HCT116 (cell line): ENCODE results near the gene MMP13. TPM values are rescaled to one million over a fixed set of nuclear protein-coding genes. Genes with fewer than 3 reads are reported as not detected.

ENCODE experiments used
- ATAC-seq: fragments of 200-7000 bp; cut with Tn5 transposase; 2 replicates; pipeline ENCODE4 v1.9.1; 2020; ENCODE audit warnings: mild to moderate bottlenecking, moderate library complexity
- BruUV-seq: library from RNA; stranded (reverse); fragments of 400-500 nt; replicated peaks from 2 replicates; lab custom pipeline; 2021; lab: Mats Ljungman, UMichigan
- CTCF ChIA-PET: fragments of 300-600 bp; sonication (Branson Sonifier 250); formaldehyde crosslinking; loops from one replicate; lab custom pipeline; 2021; ENCODE audit warnings: antibody characterized with exemption; lab: Charles Lee
- POLR2A ChIA-PET: fragments of 300-600, 350-600 bp; sonication (Branson Sonifier 250); formaldehyde crosslinking; loops from one replicate; lab custom pipeline; 2021; ENCODE audit warnings: antibody characterized with exemption; lab: Charles Lee
- RAD21 ChIA-PET, 2 experiments: fragments of 300-600 bp; sonication (Branson Sonifier 250); formaldehyde crosslinking; loops; one replicate each; lab custom pipeline; 2023; ENCODE audit warnings: low total read pairs in 2 of 2; ENCODE audit not compliant: uncharacterized antibody in 2 of 2, unreplicated experiment in 2 of 2, low non-redundant PET in 1 of 2; lab: Charles Lee
- DNase-seq: peaks from one replicate; pipeline ENCODE4 v3.0.0-alpha.2; 2010; ENCODE audit warnings: low read depth, low spot score
- H2AFZ ChIP-seq: fragments of 200-600 bp; shearing (Covaris generic), sonication (generic); 2 replicates; pipeline ENCODE4 v1.6.1; 2017; ENCODE audit warnings: low read depth, mixed run types, mixed read lengths, antibody characterized with exemption, low read length; ENCODE audit not compliant: poor library complexity, severe bottlenecking
- H3K27ac ChIP-seq: 2 replicates; pipeline ENCODE4 v1.5.1; 2012; ENCODE audit warnings: low read depth, low read length
- H3K27me3 ChIP-seq: fragments of 200-600 bp; sonication (generic); 2 replicates; pipeline ENCODE4 v1.6.1; 2016; ENCODE audit warnings: mixed run types, low read length, mixed read lengths; ENCODE audit not compliant: insufficient read depth
- H3K36me3 ChIP-seq, 2 experiments: fragments of 200-500 bp in 1 of 2; fragments of 200-600 bp in 1 of 2; sonication (Bioruptor generic) in 1 of 2; sonication (generic) in 1 of 2; 2 replicates each; pipeline versions ENCODE4 v1.5.1 to v1.6.1; 2014 to 2016; ENCODE audit warnings: low read length in 2 of 2, inconsistent platforms in 1 of 2, mixed read lengths in 1 of 2, mixed run types in 1 of 2; ENCODE audit not compliant: insufficient read depth in 2 of 2, control insufficient read depth in 1 of 2
- H3K4me1 ChIP-seq, 2 experiments: fragments of 200-600 bp in 1 of 2; sonication (generic) in 1 of 2; 2 replicates each; pipeline versions ENCODE4 v1.5.1 to v1.6.1; 2012 to 2017; ENCODE audit warnings: low read length in 2 of 2, inconsistent platforms in 1 of 2, mild to moderate bottlenecking in 1 of 2, mixed read lengths in 1 of 2, mixed run types in 1 of 2, moderate library complexity in 1 of 2; ENCODE audit not compliant: insufficient read depth in 2 of 2, control insufficient read depth in 1 of 2
- H3K4me2 ChIP-seq: fragments of 200-600 bp; sonication (generic); 2 replicates; pipeline ENCODE4 v1.6.1; 2017; ENCODE audit warnings: mixed run types, low read length, mixed read lengths
- H3K4me3 ChIP-seq, 2 experiments: fragments of 200-600 bp in 1 of 2; sonication (generic) in 1 of 2; replicated peaks in 1 of 2; 2 replicates each; pipeline ENCODE4 v1.5.1; 2011 to 2016; ENCODE audit warnings: low read length in 2 of 2, control low read depth in 1 of 2, low read depth in 1 of 2, mild to moderate bottlenecking in 1 of 2, mixed read lengths in 1 of 2, mixed run types in 1 of 2
- H3K79me2 ChIP-seq: fragments of 200-600 bp; sonication (generic); 2 replicates; pipeline ENCODE4 v1.6.1; 2017; ENCODE audit warnings: mild to moderate bottlenecking, mixed run types, low read length, moderate library complexity, mixed read lengths; ENCODE audit not compliant: insufficient read depth
- H3K9ac ChIP-seq: fragments of 200-600 bp; sonication (generic); 2 replicates; pipeline ENCODE4 v1.6.1; 2016; ENCODE audit warnings: low read length, mixed read lengths
- H3K9me2 ChIP-seq: fragments of 200-600 bp; sonication (generic), shearing (Covaris generic); 2 replicates; pipeline ENCODE4 v1.6.1; 2017; ENCODE audit warnings: mixed run types, mild to moderate bottlenecking, moderate library complexity; ENCODE audit not compliant: insufficient read depth
- H3K9me3 ChIP-seq, 2 experiments: fragments of 200-500 bp in 1 of 2; fragments of 200-600 bp in 1 of 2; sonication (Bioruptor generic) in 1 of 2; sonication (generic) in 1 of 2; 2 replicates each; pipeline ENCODE4 v1.6.1; 2014 to 2017; ENCODE audit warnings: low read length in 2 of 2, mixed read lengths in 2 of 2, inconsistent platforms in 1 of 2, low read depth in 1 of 2, mild to moderate bottlenecking in 1 of 2, mixed run types in 1 of 2, moderate library complexity in 1 of 2; ENCODE audit not compliant: control insufficient read depth in 1 of 2, insufficient read depth in 1 of 2
- H4K20me1 ChIP-seq: fragments of 200-600 bp; sonication (generic), shearing (Covaris generic); 2 replicates; pipeline ENCODE4 v1.6.1; 2017; ENCODE audit warnings: mixed run types, mild to moderate bottlenecking, moderate library complexity; ENCODE audit not compliant: insufficient read depth
- EGR1 ChIP-seq: IDR thresholded peaks from 2 replicates; pipeline ENCODE4 v1.6.1; 2012; ENCODE audit warnings: low read depth
- FOSL1 ChIP-seq: IDR thresholded peaks from 2 replicates; pipeline ENCODE4 v1.6.1; 2012; ENCODE audit warnings: low read depth
- POLR2AphosphoS5 ChIP-seq: IDR thresholded peaks from 2 replicates; pipeline ENCODE4 v1.6.1; 2011; ENCODE audit warnings: mild to moderate bottlenecking, low read depth, low read length, moderate library complexity
- RAD21 ChIP-seq: IDR thresholded peaks from 2 replicates; pipeline ENCODE4 v1.6.1; 2012; ENCODE audit warnings: low read depth, mild to moderate bottlenecking
- intact Hi-C: fragments of 100-400 bp; cut with micrococcal nuclease; formaldehyde crosslinking; loops from 2 replicates; pipeline ENCODE4 v1.10.0; 2022
- total RNA-seq: library from RNA; stranded (reverse); gene quantifications from one replicate; pipeline ENCODE4 v1.2.1, GENCODE V29; 2021; ENCODE audit not compliant: unreplicated experiment
- TF ChIP-seq, protein P1 (sequence below), 3 experiments: fragments of 200-600 bp in 1 of 3; sonication (generic) in 1 of 3; IDR thresholded peaks in 2 of 3; conservative IDR thresholded peaks in 1 of 3; 2 replicates each; pipeline ENCODE4 v1.5.1; 2012 to 2017; ENCODE audit warnings: low read depth in 2 of 3, low read length in 2 of 3, antibody characterized with exemption in 1 of 3, borderline replicate concordance in 1 of 3, control low read depth in 1 of 3, mild to moderate bottlenecking in 1 of 3, mixed read lengths in 1 of 3, mixed run types in 1 of 3, moderate library complexity in 1 of 3; ENCODE audit not compliant: insufficient read depth in 1 of 3

The MMP13 gene
- total RNA-seq, 1 experiment from 2014 or later, result not detected

- Histone ChIP-seq H4K20me1 (no peaks in the 10 kb centered on the region; the same call in 1 of the 2 replicates), H3K9me2 (no peaks in the 10 kb centered on the region), H3K27me3 (no peaks in the 10 kb centered on the region), H3K4me2 (no peak overlapping the region), H3K36me3 (no peaks in the 10 kb centered on the region), H3K9me3 (no peaks in the 10 kb centered on the region), H3K27ac (no peak overlapping the region), H3K79me2 (no peaks in the 10 kb centered on the region), H3K4me1 (no peaks in the 10 kb centered on the region), H2AFZ (peak overlapping the region; percentile 66), H3K4me3 (no peak overlapping the region), H3K9ac (no peak overlapping the region)
- intact Hi-C loops, result loop anchor here (10.0 kb wide), 1 partner anchor 140 kb away; no protein-coding TSS in a partner anchor
- POLR2A ChIA-PET, result no interaction called here
- CTCF ChIA-PET, result interaction anchor here (0.7 to 2.1 kb wide), 20 partner anchors 11 to 231 kb away, joined by 3 to 29 read pairs (median 4); partner anchors contain the start of gene MMP10
- ATAC-seq, result peak; percentile 96
- peak; percentile 71 for TF ChIP-seq RAD21
- no peak for TF ChIP-seq FOSL1
- TF ChIP-seq, protein P1, sequence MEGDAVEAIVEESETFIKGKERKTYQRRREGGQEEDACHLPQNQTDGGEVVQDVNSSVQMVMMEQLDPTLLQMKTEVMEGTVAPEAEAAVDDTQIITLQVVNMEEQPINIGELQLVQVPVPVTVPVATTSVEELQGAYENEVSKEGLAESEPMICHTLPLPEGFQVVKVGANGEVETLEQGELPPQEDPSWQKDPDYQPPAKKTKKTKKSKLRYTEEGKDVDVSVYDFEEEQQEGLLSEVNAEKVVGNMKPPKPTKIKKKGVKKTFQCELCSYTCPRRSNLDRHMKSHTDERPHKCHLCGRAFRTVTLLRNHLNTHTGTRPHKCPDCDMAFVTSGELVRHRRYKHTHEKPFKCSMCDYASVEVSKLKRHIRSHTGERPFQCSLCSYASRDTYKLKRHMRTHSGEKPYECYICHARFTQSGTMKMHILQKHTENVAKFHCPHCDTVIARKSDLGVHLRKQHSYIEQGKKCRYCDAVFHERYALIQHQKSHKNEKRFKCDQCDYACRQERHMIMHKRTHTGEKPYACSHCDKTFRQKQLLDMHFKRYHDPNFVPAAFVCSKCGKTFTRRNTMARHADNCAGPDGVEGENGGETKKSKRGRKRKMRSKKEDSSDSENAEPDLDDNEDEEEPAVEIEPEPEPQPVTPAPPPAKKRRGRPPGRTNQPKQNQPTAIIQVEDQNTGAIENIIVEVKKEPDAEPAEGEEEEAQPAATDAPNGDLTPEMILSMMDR (IDR thresholded peaks at IDR 0.05 in 2 of 3, conservative IDR thresholded peaks at IDR 0.05 in 1 of 3; ENCODE audit: borderline replicate concordance in 1 of 3, insufficient read depth in 1 of 3, low read depth in 2 of 3, low read length in 2 of 3), result peak; percentile 66 to 72 (median 70)
- no peak for TF ChIP-seq EGR1
- no TSS peak for BruUV-seq
- RAD21 ChIA-PET, result interaction anchor here in 1 of 2 experiments (1.2 kb wide), 1 partner anchor 140 kb away, joined by 3 read pairs; no protein-coding TSS in a partner anchor
- DNase-seq, result peak; percentile 37
Measured at GRCh38 chr11:102914238-102915043, 41.1 kb downstream of the MMP13 start.

- no peak overlapping the region for H3K27ac ChIP-seq
- no peak overlapping the region for H3K4me2 ChIP-seq
- no peaks in the 10 kb centered on the region for H3K79me2 ChIP-seq
- H3K9ac ChIP-seq, result no peak overlapping the region
- no peak for ATAC-seq
- no peaks in the 10 kb centered on the region for H3K27me3 ChIP-seq
- no peaks in the 10 kb centered on the region for H3K4me1 ChIP-seq
- intact Hi-C loops, result loop anchor here (10.0 kb wide), 1 partner anchor 142 kb away; no protein-coding TSS in a partner anchor
- POLR2A ChIA-PET, result no interaction called here
- RAD21 ChIA-PET, result no interaction called here
- H3K36me3 ChIP-seq, result no peaks in the 10 kb centered on the region
- H2AFZ ChIP-seq, result no peak overlapping the region
- no peak overlapping the region for H3K4me3 ChIP-seq
- CTCF ChIA-PET, result interaction anchor here (1.9 kb wide), 1 partner anchor 29 kb away, joined by 5 read pairs; no protein-coding TSS in a partner anchor
- no peak for DNase-seq
- no peaks in the 10 kb centered on the region for H3K9me2 ChIP-seq
- BruUV-seq, result no TSS peak
- H3K9me3 ChIP-seq, result no peaks in the 10 kb centered on the region
- no peaks in the 10 kb centered on the region; the same call in 1 of the 2 replicates for H4K20me1 ChIP-seq
- TF ChIP-seq POLR2AphosphoS5, result no peak
Measured at GRCh38 chr11:102912482-102912830, 43.1 kb downstream of the MMP13 start.
